Measurements from ENCODE around the gene SSTR4.

- TF ChIP-seq POLR2A (IDR thresholded peaks at IDR 0.05; ENCODE audit: low read depth, low read length), result no peak
- no peak for TF ChIP-seq TAF1 (IDR thresholded peaks at IDR 0.05; ENCODE audit: borderline replicate concordance, low read depth, low read length)
Observed at GRCh38 chr20:23027721-23028120, 7.4 kb upstream of the SSTR4 start.
